DMS153 treated with DMSO at 0.1 percent for 48 hours (cell line): ENCODE data around the gene COX7A2L.
A peak's percentile ranks its signal among the peaks of the same experiment; 100 is the strongest.
"Not testable (repeated sequence)": the region's sequence is repeated elsewhere in the genome, so short reads cannot be mapped to it uniquely, and the experiment has no call there.

ENCODE experiments used
- DNase-seq: peaks from one replicate; lab custom pipeline; 2025; ENCODE audit not compliant: unreplicated experiment; lab: John Stamatoyannopoulos, UW

The COX7A2L gene

DNA sequence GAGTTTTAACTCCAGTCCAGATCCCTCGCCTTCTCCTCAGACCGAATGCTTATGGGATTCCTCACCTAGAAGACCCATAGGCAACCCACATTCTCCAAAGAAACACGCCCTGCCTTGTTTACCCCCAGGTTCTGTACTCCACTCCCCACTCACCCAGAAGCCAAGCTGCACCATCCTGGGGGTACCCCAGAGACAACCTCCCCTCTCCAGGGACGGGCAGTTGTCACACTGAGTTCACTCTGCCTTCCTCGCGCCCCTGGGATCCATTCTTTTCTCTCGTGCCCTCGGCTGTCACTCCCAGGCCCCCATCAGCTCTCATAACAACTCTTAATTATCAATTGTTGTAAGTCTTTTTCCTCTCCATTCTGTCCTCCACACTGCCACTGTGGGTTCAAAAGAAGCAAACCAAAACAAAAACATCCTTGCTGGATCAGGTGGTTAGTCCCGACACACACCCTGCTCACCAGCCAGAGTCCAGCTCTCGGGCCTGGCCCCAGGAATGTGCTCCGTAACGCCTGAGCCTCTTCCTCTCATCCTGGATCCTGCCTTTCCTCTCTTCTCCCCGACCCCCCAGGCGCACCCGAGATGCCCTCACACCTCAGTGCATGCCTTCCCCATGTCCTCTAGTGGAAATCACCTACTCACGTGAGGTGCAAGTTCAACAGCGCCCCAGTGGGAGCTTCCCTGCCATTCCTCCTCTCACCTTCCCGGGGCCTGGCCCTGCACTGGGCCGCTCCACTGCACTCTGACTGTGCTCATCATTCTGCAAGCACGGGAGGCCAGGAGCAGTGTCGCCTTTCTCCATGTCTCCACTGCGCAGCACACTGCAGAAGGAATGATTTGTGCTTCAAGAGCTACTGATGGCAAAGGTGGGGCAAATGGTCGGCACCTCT lies 20.7 kb downstream of the COX7A2L start:
- no peak for DNase-seq

DNA sequence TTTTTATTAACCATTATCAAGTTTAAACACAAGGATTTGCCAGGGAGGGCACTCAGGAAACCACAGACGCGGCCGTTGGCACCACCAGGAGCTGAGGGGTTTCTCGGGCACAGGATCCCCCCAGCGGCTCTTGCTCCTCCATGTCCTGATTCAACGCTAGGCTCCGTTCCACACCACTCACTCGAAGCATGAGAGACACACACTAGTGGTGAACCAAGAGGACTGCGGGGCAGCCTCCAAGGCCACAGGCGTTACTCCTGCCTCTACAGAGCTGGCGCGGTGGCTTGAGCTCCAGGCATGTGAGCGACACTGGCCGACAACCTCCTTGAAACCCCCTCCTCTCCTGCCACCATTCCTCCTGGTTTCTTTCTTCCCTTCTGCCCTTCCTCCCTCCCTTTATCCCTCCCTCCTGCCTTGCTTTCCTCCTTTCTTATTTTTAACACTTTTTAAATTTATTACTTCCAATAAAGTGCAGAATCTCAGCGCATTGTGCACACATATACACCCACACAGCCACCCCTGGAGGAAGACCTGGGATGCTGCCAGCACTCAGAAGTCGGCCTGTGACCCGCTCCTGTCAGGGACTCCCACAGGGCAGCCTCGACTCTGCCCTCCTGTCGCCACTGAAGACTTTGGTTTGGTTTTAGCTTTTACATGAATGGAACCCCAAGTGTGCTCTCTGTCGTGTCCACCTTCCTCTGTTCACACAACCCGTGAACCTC lies 21.7 kb downstream of the COX7A2L start:
- peak; percentile 42 for DNase-seq

DNA sequence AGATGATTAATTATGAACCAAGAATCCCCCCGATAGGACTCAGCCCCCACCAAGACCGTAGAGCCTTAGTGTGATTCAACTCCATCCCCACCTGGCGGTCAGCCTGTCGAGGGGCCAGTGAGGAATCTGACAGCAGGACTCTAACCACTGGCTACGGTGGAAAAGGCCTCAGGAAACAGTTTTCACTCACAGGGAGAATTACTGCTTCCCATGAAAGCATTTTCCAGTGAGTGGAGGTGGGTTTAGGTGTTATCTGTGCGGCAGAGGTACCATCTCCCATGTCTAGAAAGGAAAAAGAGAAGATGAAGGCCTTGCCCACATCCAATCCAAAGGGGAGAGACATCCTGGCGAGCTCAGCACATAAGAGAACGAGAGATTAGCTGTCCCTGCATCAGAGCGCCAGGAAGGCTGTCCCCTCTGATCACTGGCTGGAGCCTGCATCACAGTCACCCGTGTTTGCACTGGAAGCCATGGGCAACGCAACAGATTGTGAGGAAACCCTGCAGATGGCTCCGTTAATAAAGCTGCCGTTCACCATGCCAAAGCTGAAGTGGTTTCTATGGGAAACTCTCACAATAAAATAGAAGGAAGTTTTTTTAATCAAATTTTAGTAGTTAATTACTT lies 22.3 kb downstream of the COX7A2L start:
- peak; percentile 42 for DNase-seq

DNA sequence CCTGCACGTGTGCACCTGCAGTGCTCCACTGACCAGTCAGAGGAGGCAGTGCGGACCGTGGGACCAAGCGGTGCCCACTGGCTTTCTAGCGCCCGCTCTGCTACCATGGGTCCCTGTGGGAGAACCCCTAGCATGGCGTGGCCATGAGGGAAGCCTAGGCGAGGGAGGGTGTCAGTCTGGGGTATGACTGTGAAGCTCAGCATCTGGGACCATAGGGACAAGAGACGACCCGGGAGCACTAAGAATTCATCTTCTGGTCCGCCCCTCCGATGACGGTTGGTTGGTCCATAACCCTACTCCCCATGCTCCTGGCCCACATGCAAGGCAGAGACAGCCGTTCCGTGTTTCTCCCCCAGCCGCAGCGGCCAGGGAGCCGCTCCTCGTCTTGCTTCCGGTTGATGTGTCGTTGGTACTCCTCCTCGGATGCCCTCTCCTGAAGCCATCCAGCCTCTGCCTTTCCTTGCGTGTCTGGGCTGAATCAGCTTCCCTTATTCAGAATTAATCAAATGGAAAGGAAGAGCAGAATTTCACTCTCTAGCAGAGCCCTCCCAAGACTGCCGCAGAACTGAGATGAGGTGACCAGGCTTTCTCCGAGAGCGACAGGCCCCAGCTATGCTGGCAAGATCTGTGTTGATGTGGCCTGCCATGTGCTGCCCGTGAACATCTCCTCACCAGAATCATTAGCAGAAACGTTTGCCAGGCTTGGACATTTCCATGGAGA lies 23.0 kb downstream of the COX7A2L start:
- DNase-seq = no peak

DNA sequence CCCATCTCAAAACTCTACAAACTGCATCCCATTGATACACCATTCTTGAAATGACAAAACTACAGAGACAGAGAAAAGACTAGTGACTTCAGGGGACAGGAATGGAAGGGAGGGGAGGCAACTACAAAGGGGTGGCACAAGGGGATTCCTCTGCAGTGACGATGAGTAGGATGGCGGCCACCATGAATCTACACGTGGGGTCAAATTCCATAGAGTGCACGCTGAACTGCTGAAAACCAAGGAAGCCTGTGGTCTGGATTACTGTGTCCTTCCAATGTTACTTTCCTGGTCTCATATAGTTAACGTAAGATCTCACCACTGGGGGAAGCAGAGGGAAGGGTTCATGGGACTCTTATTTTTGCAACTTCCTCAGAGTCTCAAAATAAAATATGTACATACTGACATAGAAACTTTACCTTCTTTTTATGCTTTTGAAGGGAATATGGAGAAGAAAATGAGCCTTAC lies 23.6 kb downstream of the COX7A2L start:
- no peak for DNase-seq

DNA sequence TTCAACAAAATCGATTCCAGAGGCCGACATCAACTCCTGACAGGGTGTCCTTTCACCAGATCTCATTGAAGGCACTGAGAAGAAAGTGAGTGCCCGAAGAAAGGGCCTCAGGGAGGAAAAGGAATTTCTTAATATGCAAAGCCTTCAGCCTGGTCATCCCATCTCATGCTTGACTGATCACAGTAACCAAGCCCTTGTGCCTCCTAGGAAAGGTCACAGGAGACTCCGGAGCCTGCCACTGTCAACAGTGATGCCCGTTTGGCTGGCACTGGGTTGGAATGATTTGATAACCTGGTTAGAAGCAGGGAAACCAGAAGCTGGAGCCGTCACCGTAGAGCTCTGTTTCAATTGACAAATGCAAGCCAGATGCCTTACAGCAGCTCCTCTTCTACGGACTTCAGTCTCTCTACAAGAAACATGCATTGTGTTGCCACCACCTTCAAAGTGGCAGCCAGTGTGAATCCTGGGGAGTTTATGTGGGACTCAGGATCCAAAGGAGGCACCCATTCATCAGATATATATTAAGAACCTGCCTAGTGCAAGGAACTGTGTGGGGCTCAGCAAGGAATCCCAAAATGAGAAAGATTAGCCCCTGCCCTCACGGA lies 24.6 kb downstream of the COX7A2L start:
- DNase-seq = no peak

DNA sequence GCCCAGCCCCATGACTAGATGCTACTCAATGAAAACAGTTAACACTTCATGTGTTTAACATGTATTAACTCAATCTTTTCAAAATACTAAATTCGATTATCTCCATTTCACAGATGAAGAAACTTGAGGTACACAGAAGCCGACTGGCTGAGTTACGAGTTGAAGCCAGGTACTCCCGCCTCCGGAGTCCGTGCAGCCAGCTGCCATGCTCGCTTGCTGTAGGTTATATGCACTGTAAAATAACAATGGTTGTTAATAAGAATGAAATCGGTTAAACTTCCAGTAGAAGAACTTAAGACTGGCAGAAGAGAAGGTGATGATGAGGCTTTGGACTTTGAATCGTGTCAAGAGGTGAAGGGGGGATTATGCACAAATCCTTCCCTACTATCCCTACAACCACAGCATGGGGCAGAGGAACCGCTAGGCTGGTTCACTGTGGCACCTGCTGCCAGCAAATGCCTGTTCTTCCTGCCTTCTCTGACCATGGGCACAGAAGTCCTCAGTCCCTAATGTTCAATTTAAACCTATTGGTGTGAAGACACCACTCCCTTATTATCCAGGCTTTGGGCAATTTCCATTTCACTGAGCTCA lies 25.4 kb downstream of the COX7A2L start:
- no peak for DNase-seq

DNA sequence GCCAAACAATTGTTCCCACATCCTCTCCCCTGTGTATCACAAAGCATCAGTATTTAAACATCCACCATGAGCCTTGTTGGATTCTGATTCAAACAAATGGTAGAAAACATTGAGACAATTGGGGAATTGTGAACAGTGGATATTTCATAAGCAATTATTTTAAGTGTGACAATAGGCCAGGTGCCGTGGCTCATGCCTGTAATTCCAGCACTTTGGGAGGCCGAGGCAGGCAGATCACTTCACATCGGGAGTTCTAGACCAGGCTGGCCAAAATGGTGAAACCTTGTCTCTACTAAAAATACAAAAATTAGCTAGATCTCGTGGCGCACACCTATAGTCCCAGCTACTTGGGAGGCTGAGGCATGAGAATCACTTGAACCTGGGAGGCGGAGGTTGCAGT lies 26.2 kb downstream of the COX7A2L start:
- DNase-seq = not testable (repeated sequence)

DNA sequence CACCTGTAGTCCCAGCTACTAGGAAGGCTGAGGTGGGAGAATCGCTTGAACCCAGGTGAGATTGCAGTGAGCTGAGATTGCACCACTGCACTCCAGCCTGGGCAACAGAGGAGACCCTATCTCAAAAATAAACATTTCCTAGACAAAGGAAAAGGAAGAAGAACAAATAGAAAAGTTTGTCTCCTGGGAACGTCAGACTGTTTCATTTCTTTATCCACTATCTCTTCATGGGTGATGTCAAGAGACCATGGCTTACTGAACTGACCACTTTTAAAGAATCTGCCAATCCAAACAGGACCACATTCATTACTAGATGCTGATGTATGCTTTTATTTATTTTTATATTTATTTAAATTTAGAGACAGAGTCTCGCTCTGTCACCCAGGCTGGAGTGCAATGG lies 26.8 kb downstream of the COX7A2L start:
- no peak for DNase-seq

DNA sequence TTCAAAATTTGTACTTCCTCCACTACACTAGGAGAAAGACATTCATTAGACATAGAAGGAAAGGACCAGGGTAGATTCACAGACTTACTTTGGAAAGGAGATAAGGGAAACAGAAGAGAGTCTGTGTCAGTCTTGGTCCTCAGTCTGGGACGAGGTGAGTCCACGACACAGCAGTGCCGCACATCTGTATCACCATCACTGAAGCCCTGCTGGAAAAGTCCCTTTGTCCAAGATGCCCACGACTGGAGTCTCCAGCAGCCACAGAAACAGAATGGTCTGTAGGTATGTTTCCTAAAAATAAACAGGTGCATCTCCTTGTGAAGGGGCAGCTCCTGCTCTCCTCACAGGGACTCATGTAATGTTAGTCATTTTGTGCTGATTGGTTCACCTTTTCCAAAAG lies 27.4 kb downstream of the COX7A2L start:
- no peak for DNase-seq

DNA sequence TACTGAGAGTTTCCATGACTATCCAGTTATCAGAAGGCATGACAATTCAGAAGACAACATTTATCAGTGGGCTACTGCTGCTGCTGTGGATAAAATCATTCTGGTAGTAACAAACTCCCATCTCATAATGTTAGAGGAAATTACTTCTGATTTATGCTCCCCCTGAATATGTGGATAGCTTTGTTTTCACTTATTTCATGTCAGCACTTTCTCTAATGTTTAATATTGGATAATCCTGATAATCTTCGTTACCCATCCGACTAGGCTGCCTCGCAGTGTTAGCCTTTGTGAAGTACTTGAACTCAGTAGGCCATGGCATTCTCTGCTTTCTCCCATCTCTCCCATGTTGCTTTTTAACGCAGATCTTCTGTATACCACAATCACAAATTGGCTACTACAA lies 28.4 kb downstream of the COX7A2L start:
- no peak for DNase-seq

DNA sequence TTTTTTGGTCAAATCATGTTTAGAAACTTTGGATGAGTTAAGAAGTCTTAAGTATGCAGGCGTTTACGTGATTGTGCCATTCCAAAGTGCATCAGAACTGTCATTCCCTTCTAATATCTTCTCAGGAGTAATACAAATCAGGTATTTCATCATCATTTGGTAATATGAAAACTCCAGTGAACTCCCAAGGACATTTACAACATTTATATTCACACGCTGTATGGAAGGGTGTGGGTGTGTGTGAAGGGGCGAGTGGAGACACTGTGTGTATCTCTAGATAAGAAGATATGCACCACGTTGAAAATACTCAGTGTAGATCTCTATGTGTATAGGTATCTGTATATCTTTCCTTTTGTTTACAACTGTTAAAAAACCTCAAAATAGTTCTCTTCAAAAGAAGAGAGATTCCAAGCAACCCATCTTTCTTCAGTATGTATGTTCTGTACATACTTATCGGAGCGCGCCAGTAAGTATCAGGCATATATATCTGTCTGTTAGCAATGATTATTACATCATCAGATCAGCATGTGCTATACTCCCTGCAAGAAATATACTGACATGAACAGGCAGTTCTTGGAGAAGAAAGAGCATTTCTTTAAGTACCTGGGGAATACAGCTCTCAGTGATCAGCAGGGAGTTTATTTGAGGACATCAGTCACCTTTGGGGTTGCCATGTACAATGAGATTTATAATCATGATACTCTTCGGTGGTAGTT lies 29.3 kb downstream of the COX7A2L start:
- no peak for DNase-seq

DNA sequence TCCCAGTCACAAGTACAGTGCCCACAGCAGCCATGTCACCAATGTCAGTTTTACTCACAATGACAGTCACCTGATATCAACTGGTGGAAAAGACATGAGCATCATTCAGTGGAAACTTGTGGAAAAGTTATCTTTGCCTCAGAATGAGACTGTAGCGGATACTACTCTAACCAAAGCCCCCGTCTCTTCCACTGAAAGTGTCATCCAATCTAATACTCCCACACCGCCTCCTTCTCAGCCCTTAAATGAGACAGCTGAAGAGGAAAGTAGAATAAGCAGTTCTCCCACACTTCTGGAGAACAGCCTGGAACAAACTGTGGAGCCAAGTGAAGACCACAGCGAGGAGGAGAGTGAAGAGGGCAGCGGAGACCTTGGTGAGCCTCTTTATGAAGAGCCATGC lies 31.3 kb downstream of the COX7A2L start:
- no peak for DNase-seq

DNA sequence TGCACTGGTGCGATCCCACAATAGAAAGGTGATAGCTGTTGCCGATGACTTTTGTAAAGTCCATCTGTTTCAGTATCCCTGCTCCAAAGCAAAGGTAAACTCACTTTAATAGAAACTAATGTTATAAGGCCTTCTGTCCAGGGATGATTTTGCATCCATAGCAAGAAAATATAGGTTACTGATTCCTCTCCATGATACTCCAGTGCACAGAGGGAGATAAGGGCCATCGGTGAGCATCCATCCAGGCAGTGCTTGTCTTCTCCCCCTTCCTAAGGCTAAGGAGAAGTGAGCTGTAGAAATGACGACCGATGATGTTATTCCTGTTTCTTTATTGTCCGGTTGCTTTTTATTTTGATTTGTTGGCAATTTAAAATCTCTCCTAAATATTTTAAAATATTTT lies 32.1 kb downstream of the COX7A2L start:
- DNase-seq = no peak

DNA sequence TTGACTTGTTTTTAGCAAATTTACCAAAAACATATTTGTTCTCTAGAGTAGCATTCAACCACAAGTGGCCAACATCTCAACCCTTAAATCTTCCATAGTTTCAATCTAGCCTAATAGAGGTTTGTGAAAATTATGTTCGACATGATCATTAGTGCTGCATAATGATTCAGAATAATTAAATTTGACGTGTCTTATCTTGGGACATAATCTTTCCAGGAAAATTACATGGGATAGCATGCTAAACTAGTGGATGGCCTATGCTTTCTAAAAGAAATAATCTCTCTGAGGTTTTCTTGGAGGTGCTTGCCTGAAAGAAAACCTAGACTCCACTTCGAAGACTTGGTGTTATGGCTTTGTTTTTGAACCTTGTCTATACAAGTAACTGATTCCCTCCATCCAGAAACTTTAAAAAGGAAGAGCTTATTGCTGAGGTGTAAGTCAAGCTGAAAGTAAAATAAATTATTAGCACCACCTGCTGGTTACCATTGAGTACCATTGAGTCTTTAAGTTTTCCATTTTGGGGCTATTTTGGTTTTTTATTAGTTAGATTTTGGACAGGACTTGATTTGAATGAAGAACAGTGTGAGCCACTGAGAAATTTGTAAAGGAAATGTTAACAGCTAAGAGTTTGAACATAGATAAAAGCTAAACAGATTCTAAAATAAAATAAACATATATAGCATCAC lies 32.7 kb downstream of the COX7A2L start:
- peak; percentile 30 for DNase-seq

DNA sequence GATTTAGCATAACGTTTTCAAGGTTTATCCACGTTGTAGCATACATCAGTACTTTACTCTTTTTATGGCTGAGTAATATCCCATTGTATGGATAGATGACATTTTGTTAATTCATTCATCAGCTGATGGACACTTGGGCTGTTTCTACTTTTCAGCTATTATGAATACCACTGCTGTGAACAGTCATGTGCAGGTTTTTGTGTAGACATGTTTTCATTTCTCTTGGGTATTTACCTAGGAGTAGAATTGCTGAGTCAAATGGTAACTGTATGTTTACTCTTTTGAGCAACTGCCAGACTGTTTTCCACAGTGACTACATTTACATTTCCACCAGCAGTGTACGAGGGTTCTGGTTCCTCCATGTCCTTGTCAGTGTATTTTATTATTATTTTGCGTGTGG lies 33.9 kb downstream of the COX7A2L start:
- peak; percentile 65 for DNase-seq

DNA sequence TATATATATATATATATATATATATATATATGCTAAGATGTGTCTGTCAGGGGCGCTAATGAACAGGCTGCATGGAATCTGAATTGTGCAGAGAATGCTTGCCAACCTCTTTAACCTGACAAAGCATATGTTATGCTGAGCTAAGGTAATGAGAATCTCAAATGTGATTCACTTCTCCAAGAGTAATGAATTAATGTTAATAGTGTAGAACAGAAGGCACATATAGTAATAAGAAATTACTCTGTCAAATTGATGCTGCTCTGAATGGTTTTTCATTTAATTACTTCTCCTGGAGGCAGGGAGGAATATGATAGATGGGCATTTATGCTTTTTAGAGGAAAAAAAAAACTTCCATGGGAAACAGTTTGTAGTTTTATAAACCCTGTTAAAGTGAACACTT lies 35.4 kb downstream of the COX7A2L start:
- DNase-seq = no peak

DNA sequence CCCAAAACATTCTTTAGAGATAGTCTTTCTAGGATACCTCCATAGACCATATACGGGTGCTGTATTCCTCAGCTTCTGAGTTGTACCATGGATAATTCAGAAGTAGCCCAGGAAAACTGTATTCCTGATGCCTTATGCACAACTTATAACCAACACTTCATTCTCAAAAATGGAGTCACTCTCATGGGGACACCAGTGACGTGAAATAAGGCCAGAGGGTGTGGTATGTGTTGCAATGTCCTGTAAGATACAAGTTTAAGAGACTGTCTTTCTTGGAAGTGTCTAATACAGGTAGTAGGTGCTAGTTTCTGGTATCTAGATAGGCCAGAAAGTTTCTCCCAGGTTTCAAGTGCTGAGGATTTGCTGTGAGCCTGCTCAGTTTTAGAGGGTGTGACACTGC lies 36.1 kb downstream of the COX7A2L start:
- DNase-seq = no peak

DNA sequence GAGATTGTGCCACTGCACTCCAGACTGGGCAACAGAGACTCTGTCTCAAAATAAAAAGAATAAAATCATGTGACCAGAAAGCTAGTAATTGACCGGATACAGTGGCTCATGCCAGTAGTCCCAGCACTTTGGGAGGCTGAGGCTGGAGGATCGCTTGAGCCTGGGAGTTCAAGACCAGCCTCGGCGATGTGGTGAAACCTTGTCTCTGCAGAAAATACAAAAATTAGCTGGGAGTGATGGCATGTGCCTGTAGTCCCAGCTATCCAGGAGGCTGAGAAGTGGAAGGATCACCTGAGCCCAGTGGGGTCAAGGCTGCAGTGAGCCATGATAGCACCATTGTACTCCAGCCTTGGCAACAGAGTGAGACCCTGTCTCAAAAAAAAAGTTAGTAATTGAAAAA lies 36.8 kb downstream of the COX7A2L start:
- no peak for DNase-seq
